Kidney epithelial cell (primary cell): ENCODE measurements around the gene ATPAF2. TPM values are rescaled to one million over a fixed set of nuclear protein-coding genes. Genes with fewer than 3 reads are reported as not detected.

Source experiments
- DNase-seq: peaks from one replicate; pipeline ENCODE4 v3.0.0-alpha.2; 2010; ENCODE audit warnings: low read depth
- H3K27me3 ChIP-seq: 2 replicates; pipeline ENCODE4 v1.6.0; 2011; ENCODE audit warnings: low read length; ENCODE audit not compliant: control insufficient read depth, insufficient read depth
- H3K36me3 ChIP-seq: 2 replicates; pipeline ENCODE4 v1.5.1; 2011; ENCODE audit warnings: low read length; ENCODE audit not compliant: control insufficient read depth, insufficient read depth
- H3K4me3 ChIP-seq: 2 replicates; pipeline ENCODE4 v1.5.1; 2011; ENCODE audit warnings: low read depth, mild to moderate bottlenecking, control low read depth, low read length
- total RNA-seq: library from RNA; depleted of rRNA; stranded (reverse); fragments of >200 nt; gene quantifications from 2 replicates; pipeline ENCODE4 v1.2.3, GENCODE V29; 2015
- TF ChIP-seq, protein P1 (sequence below): IDR thresholded peaks from 2 replicates; pipeline ENCODE4 v1.5.1; 2011; ENCODE audit warnings: mild to moderate bottlenecking, moderate library complexity, low read length, control low read depth, inconsistent platforms; ENCODE audit not compliant: insufficient read depth, poor library complexity, severe bottlenecking

The ATPAF2 gene
- total RNA-seq, 1 donor from 2014 or later = 32.3 TPM

DNA sequence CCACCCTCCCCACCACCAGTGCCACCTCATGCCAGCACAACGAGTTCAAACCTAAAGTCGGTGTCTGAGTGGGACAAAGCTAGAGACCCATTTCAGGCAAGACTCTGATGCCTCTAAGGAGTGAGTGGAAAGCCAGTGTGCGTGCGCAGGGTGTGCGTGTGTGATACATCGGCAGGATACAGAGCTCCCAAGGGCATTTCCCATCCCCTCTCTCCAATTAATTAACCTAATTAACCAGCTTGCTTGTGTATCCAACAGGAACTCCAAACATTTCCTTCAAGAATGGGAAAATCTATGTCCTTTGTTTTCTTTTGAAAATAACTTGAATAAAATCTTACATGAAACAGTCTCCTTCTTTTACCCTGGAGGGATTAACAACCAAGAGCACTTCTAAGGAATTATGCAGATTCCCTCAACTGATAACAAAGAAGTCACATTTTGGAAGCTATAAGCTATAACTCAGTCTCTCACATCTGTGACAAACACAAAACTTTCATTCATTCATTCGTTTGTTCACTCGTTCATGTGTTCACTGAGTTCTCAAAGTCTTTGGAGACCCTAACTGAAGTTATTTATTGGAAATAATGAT lies 9.9 kb downstream of the ATPAF2 start:
- Histone ChIP-seq H3K27me3 (no peaks in the 10 kb centered on the region), H3K4me3 (no peak overlapping the region), H3K36me3 (peaks cover 2% of the 10 kb centered on the region)
- no peak for DNase-seq
- TF ChIP-seq, protein P1, sequence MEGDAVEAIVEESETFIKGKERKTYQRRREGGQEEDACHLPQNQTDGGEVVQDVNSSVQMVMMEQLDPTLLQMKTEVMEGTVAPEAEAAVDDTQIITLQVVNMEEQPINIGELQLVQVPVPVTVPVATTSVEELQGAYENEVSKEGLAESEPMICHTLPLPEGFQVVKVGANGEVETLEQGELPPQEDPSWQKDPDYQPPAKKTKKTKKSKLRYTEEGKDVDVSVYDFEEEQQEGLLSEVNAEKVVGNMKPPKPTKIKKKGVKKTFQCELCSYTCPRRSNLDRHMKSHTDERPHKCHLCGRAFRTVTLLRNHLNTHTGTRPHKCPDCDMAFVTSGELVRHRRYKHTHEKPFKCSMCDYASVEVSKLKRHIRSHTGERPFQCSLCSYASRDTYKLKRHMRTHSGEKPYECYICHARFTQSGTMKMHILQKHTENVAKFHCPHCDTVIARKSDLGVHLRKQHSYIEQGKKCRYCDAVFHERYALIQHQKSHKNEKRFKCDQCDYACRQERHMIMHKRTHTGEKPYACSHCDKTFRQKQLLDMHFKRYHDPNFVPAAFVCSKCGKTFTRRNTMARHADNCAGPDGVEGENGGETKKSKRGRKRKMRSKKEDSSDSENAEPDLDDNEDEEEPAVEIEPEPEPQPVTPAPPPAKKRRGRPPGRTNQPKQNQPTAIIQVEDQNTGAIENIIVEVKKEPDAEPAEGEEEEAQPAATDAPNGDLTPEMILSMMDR = no peak

DNA sequence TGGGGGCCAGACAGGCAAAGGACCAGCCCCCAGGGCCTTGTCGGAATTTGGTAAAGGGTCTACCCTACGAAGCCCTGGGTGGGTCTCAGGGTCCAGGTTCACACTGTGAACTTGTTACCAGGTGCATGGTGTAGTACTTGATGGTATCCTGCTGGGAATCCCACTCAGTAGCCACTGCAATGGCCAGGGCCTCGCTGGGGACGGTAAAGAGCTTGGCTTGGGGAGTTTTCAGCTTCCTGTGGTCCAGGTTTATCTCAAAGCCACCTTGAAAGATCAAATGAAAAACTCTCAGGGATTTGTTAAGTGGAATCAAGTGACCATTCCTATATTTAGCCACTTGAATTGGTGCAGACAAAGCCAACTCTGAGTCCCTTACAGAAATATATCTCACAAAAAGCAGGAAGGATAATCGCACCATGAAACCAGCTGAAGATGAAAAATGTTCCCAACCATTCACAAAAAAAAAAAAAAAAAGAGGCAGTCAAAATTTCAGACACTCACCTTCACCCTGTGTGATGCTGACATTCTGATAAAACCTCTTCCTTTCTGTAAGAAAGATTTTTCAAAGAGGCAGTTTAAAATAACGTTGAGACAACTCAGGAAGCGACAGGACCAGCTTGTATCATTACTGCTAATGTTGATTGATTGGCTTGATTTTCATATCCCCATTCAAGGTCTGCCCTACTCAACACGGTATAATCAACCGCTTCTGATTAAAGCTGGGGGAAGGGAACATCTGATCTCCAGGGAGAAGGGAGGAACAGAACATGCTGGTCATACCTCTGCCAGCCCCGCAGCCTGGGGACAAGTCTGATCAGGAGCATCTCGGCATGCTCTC lies 10.6 kb downstream of the ATPAF2 start:
- Histone ChIP-seq H3K36me3 (peaks cover 2% of the 10 kb centered on the region), H3K4me3 (no peak overlapping the region), H3K27me3 (no peaks in the 10 kb centered on the region)
- DNase-seq = no peak
- TF ChIP-seq, protein P1 = no peak

DNA sequence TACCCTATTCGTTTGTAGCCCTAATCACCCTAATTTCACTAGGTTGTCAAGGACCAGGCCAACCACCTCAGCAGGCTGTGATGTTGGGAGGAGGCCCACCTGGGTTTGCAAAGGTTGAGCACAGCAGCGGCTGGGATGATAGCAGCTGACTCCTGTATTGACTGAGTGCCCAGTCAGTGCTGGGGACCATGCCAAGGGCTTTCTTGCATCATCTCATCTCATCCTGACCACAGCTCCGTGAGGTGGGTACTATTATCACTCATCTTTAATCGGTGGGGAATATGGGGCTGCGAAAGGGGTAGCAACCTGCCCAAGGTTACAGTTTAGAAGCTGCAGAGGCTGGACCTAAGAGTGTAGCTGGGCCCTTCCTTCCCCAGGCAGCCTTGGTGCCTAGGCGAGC lies 11.7 kb downstream of the ATPAF2 start:
- DNase-seq = no peak
- H3K27me3 ChIP-seq = no peaks in the 10 kb centered on the region
- no peak overlapping the region for H3K4me3 ChIP-seq
- H3K36me3 ChIP-seq = peaks cover 2% of the 10 kb centered on the region
- TF ChIP-seq, protein P1 = no peak

DNA sequence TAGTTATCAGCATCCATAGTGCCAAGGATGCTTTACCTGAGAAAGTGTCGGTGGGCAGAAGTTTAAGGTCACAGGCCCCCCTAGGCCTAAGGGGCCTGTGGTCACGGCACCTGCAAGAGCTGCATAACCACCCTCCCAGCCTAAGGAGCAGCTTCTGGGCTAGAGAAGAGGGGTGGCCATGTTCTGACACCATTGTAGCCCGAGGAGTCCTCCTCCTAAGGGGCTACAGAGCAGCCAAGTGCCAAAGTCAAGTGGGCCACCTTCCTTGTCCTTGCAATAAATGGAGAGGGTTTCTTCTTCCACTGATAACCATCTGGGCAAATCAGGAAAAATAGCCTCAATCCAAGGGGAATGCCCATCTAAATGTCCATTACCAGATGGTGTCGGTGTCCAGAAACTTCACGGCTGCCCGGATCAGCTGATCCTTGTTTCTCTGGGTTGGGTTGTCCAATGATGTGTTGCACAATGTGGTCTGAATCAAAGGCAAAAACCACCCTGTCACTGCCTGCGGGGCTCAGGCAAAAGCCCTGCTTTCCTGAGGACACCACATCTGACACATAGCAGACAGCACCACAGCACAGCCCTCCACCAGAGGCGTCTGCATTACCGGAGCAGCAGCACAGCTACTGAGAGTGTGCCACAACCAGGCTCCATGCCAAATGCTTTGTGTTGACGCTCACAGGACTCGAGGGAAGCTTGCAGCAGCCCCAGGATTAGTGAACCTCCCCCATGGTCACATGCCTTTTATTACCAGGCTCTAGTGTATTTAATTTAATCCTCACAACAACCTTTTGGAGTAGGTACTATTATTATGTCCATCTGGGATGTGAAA lies 12.8 kb downstream of the ATPAF2 start:
- TF ChIP-seq, protein P1 = no peak
- H3K4me3 ChIP-seq = no peak overlapping the region
- no peaks in the 10 kb centered on the region for H3K27me3 ChIP-seq
- H3K36me3 ChIP-seq = peaks cover 2% of the 10 kb centered on the region
- no peak for DNase-seq

DNA sequence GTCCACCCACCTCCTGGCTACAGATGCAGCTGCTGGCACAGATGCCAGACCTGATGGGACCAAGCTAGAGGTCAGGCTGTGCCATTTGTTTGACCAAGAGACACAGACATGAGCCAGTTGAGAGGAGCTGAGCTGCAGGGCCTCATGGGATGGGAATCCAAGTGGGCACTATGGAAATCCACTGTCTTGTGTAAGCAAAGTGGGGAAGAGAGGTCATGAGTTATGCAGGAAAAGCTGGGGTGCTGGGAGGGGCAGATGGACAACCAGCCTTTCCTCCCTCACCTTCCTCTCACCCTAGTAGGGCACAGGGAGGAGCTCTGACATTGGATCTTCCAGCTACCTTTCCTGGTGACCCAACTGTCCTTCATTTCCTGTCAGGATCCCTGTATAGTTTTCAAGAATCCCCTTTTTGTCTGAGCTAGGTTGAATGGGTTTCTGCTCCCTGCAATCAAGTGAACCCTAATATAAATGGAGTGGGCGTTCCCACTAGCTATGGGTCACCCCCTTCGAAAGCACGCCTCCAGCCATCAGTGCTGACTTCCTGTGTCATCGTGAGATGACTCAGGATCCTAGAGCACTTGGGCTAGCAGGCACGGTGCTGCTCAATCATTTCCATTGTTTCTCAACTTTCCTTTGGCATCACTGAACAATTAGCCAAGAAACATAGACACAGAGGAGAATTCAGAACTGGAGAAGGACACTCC lies 13.6 kb downstream of the ATPAF2 start:
- no peak for DNase-seq
- TF ChIP-seq, protein P1 = no peak

More for the DNA sequence above, 13.6 kb downstream of the ATPAF2 start:
- no peaks in the 10 kb centered on the region for H3K27me3 ChIP-seq
- H3K4me3 ChIP-seq = no peak overlapping the region
- H3K36me3 ChIP-seq = peaks cover 2% of the 10 kb centered on the region
